Endothelial cell of umbilical vein (primary cell): ENCODE results near the gene MCC. TPM values are rescaled to one million over a fixed set of nuclear protein-coding genes. Genes with fewer than 3 reads are reported as not detected.

Source experiments
- BruUV-seq: library from RNA; stranded (reverse); fragments of 400-500 nt; replicated peaks from 2 replicates; lab custom pipeline; 2021; lab: Mats Ljungman, UMichigan
- CTCF ChIA-PET: fragments of 300-600, 350-600 bp; sonication (Branson Sonifier 250); formaldehyde crosslinking; loops from one replicate; lab custom pipeline; 2021; ENCODE audit warnings: antibody characterized with exemption, inconsistent platforms; lab: Charles Lee
- POLR2A ChIA-PET: fragments of 300-600, 350-600 bp; sonication (Branson Sonifier 250); formaldehyde crosslinking; loops from one replicate; lab custom pipeline; 2021; ENCODE audit warnings: antibody characterized with exemption, inconsistent platforms; lab: Charles Lee
- DNase-seq: peaks from one replicate; pipeline ENCODE4 v3.0.0-alpha.2; 2011; ENCODE audit warnings: low read depth, low spot score
- FAIRE-seq: peaks from 2 replicates; lab custom pipeline; 2011; peaks lifted over from hg19 to GRCh38; lab: Jason Lieb, UNC
- H2AFZ ChIP-seq: 2 replicates; pipeline ENCODE4 v1.6.0; 2012; ENCODE audit warnings: low read depth, low read length, control low read depth, inconsistent platforms
- H3K27ac ChIP-seq: 2 replicates; pipeline ENCODE4 v1.5.1; 2011; ENCODE audit warnings: low read depth, mild to moderate bottlenecking, control low read depth, low read length, moderate library complexity; ENCODE audit not compliant: insufficient read depth
- H3K27me3 ChIP-seq, 2 experiments: 2 replicates each; pipeline versions ENCODE4 v1.6.0 to v1.6.1; 2011; ENCODE audit warnings: low read length in 2 of 2, mixed read lengths in 1 of 2; ENCODE audit not compliant: control insufficient read depth in 2 of 2, insufficient read depth in 2 of 2
- H3K36me3 ChIP-seq, 2 experiments: 2 replicates in 1 of 2; 3 replicates in 1 of 2; pipeline ENCODE4 v1.5.1; 2011; ENCODE audit warnings: low read length in 2 of 2, mild to moderate bottlenecking in 1 of 2, moderate library complexity in 1 of 2; ENCODE audit not compliant: control insufficient read depth in 2 of 2, insufficient read depth in 2 of 2; ENCODE audit errors: extremely low read depth in 1 of 2
- H3K4me1 ChIP-seq: 3 replicates; pipeline ENCODE4 v1.5.1; 2011; ENCODE audit warnings: mild to moderate bottlenecking, low read length; ENCODE audit not compliant: control insufficient read depth, insufficient read depth; ENCODE audit errors: extremely low read depth
- H3K4me2 ChIP-seq: 2 replicates; pipeline ENCODE4 v1.6.1; 2011; ENCODE audit warnings: low read length, control low read depth, mixed read lengths; ENCODE audit not compliant: insufficient read depth
- H3K4me3 ChIP-seq, 3 experiments: fragments of 200-600 bp in 1 of 3; sonication (generic), shearing (Covaris generic) in 1 of 3; replicated peaks in 1 of 3; 2 replicates each; pipeline ENCODE4 v1.5.1; 2011 to 2016; ENCODE audit warnings: control low read depth in 3 of 3, low read length in 3 of 3, mild to moderate bottlenecking in 2 of 3, inconsistent platforms in 1 of 3, low read depth in 1 of 3, moderate library complexity in 1 of 3; ENCODE audit not compliant: insufficient read depth in 1 of 3
- H3K79me2 ChIP-seq: 2 replicates; pipeline ENCODE4 v1.6.0; 2012; ENCODE audit warnings: low read length, inconsistent platforms; ENCODE audit not compliant: control insufficient read depth, insufficient read depth
- H3K9ac ChIP-seq: replicated peaks from 2 replicates; pipeline ENCODE3; 2011; ENCODE audit warnings: low read length, control low read depth; ENCODE audit not compliant: insufficient read depth; ENCODE audit errors: extremely low read depth
- H3K9me1 ChIP-seq: replicated peaks from 3 replicates; pipeline ENCODE4 v1.6.0; 2011; ENCODE audit warnings: mild to moderate bottlenecking, low read length; ENCODE audit not compliant: control insufficient read depth, insufficient read depth; ENCODE audit errors: extremely low read depth
- H3K9me3 ChIP-seq: replicated peaks from 2 replicates; pipeline ENCODE4 v1.5.1; 2012; ENCODE audit warnings: low read length, inconsistent platforms; ENCODE audit not compliant: control insufficient read depth, insufficient read depth
- H4K20me1 ChIP-seq: replicated peaks from 2 replicates; pipeline ENCODE3; 2011; ENCODE audit warnings: mild to moderate bottlenecking, low read length; ENCODE audit not compliant: control insufficient read depth, insufficient read depth; ENCODE audit errors: extremely low read depth
- CTCF ChIP-seq, 2 donors: IDR thresholded peaks; 1 replicate in 1 of 2; 2 replicates in 1 of 2; pipeline ENCODE4 v1.5.1; 2011; ENCODE audit warnings: low read length in 2 of 2, mild to moderate bottlenecking in 2 of 2, moderate library complexity in 2 of 2, control low read depth in 1 of 2, inconsistent platforms in 1 of 2, low read depth in 1 of 2; ENCODE audit not compliant: insufficient read depth in 1 of 2; ENCODE audit errors: extremely low read depth in 1 of 2
- EZH2 ChIP-seq: IDR thresholded peaks from 2 replicates; pipeline ENCODE4 v1.6.1; 2012; ENCODE audit warnings: borderline replicate concordance, low read depth, mild to moderate bottlenecking, moderate library complexity, low read length, inconsistent platforms; ENCODE audit not compliant: severe bottlenecking
- FOS ChIP-seq: IDR thresholded peaks from 2 replicates; pipeline ENCODE4 v1.6.1; 2011; ENCODE audit warnings: mild to moderate bottlenecking, low read length, moderate library complexity, borderline replicate concordance; ENCODE audit not compliant: insufficient read depth
- GATA2 ChIP-seq: IDR thresholded peaks from 2 replicates; pipeline ENCODE4 v1.7.0; 2011; ENCODE audit warnings: low read depth, mild to moderate bottlenecking, moderate library complexity, mixed read lengths, low read length; ENCODE audit not compliant: insufficient read length, insufficient read depth
- JUN ChIP-seq: IDR thresholded peaks from 2 replicates; pipeline ENCODE4 v1.6.1; 2011; ENCODE audit warnings: borderline replicate concordance, low read depth; ENCODE audit not compliant: insufficient read length, insufficient read depth
- MAX ChIP-seq: IDR thresholded peaks from 2 replicates; pipeline ENCODE4 v1.6.1; 2011; ENCODE audit not compliant: insufficient read depth, insufficient read length
- MYC ChIP-seq: IDR thresholded peaks from one replicate; pipeline ENCODE4 v1.6.1; 2011; ENCODE audit warnings: mild to moderate bottlenecking, low read depth, low read length
- POLR2A ChIP-seq: IDR thresholded peaks from 2 replicates; pipeline ENCODE4 v1.6.1; 2012; ENCODE audit warnings: low read depth, mild to moderate bottlenecking, control low read depth, low read length
- POLR2AphosphoS5 ChIP-seq: IDR thresholded peaks from 2 replicates; pipeline ENCODE4 v1.6.1; 2012; ENCODE audit warnings: low read depth, mild to moderate bottlenecking, control low read depth, low read length, moderate library complexity; ENCODE audit not compliant: insufficient read depth
- dilution Hi-C: fragments of 300-500 bp; cut with MboI; formaldehyde crosslinking; loops from one replicate; pipeline ENCODE4 v1.15.0; 2019; ENCODE audit warnings: low sequenced_read_pairs; ENCODE audit not compliant: extremely low pct_ligation_motif_present
- intact Hi-C: fragments of 100-400 bp; cut with micrococcal nuclease; formaldehyde crosslinking; loops from one replicate; pipeline ENCODE4 v1.10.0; 2022
- polyA plus RNA-seq, 4 experiments: library from polyadenylated mRNA; depleted of rRNA in 3 of 4; stranded (reverse) in 3 of 4; unstranded in 1 of 4; fragments of >200 nt; gene quantifications; 2 replicates each; pipeline versions ENCODE4 v1.2.1 to v1.2.3, GENCODE V29; 2011 to 2012; ENCODE audit warnings: missing spikeins in 1 of 4
- total RNA-seq: library from RNA; stranded (reverse); gene quantifications from 2 replicates; pipeline ENCODE4 v1.2.3, GENCODE V29; 2021

Gene MCC
- total and polyA plus RNA-seq, 2 donors (not counting 3 experiments of a cell fraction or from before 2014, with no cell fraction given): 6.9 to 27.5 TPM

- Histone ChIP-seq H3K4me3 (no peak overlapping the region), H4K20me1 (no peaks in the 10 kb centered on the region), H2AFZ (no peak overlapping the region), H3K9ac (no peak overlapping the region), H3K4me1 (peaks cover 25% of the 10 kb centered on the region), H3K4me2 (no peak overlapping the region), H3K36me3 (peaks cover 19 to 22% of the 10 kb centered on the region in 2 experiments), H3K27me3 (no peaks in the 10 kb centered on the region), H3K9me1 (no peaks in the 10 kb centered on the region), H3K9me3 (no peaks in the 10 kb centered on the region), H3K27ac (no peak overlapping the region), H3K79me2 (no peaks in the 10 kb centered on the region)
- no peak for TF ChIP-seq GATA2
- no peak for TF ChIP-seq POLR2AphosphoS5
- TF ChIP-seq FOS: no peak
- TF ChIP-seq MYC: no peak
- TF ChIP-seq EZH2: no peak
- TF ChIP-seq MAX: no peak
- TF ChIP-seq JUN: no peak
- TF ChIP-seq POLR2A: no peak
- TF ChIP-seq CTCF (IDR thresholded peaks at IDR 0.05; ENCODE audit: extremely low read depth in 1 of 2, insufficient read depth in 1 of 2, low read depth in 1 of 2, low read length in 2 of 2): no peak
- BruUV-seq: no TSS peak
- POLR2A ChIA-PET: no interaction called here
- FAIRE-seq: no peak
- intact Hi-C loops: no loop called here
- dilution Hi-C loops: no loop called here
- no peak for DNase-seq
- CTCF ChIA-PET: interaction anchor here (1.1 to 1.5 kb wide), 3 partner anchors 13 to 1494 kb away, joined by 3 to 5 read pairs (median 5); no protein-coding TSS in a partner anchor
These were observed 462.7 kb downstream of the MCC start for GRCh38 chr5:113025596-113025995.
